Activated naive CD4-positive, alpha-beta T cell treated with anti-CD3 and anti-CD28 coated beads for 36 hours (primary cell): ENCODE data around the gene TCAP. TPM values are rescaled to one million over a fixed set of nuclear protein-coding genes. Genes with fewer than 3 reads are reported as not detected.

Source experiments
- CTCF ChIA-PET: fragments of 350-600 bp; sonication (Branson Sonifier 250); formaldehyde crosslinking; loops from one replicate; lab custom pipeline; 2021; ENCODE audit warnings: antibody characterized with exemption; lab: Charles Lee
- DNase-seq: peaks from one replicate; pipeline ENCODE4 v3.0.0-alpha.2; 2020
- H3K27ac Mint-ChIP-seq: one replicate; pipeline ENCODE4 v1.8.0; 2021; ENCODE audit warnings: mild to moderate bottlenecking, mixed read lengths
- H3K27me3 Mint-ChIP-seq: one replicate; pipeline ENCODE4 v1.8.0; 2021; ENCODE audit warnings: low read depth, mixed read lengths
- H3K36me3 Mint-ChIP-seq: one replicate; pipeline ENCODE4 v1.8.0; 2021; ENCODE audit warnings: low read depth, mixed read lengths
- H3K4me1 Mint-ChIP-seq: one replicate; pipeline ENCODE4 v1.8.0; 2021; ENCODE audit warnings: low read depth, mixed read lengths
- H3K4me3 Mint-ChIP-seq: one replicate; pipeline ENCODE4 v1.8.0; 2021; ENCODE audit warnings: mild to moderate bottlenecking, moderate library complexity, mixed read lengths
- H3K9me3 Mint-ChIP-seq: one replicate; pipeline ENCODE4 v1.8.0; 2021; ENCODE audit warnings: mixed read lengths
- intact Hi-C: fragments of 100-400 bp; cut with micrococcal nuclease; formaldehyde crosslinking; loops from one replicate; pipeline ENCODE4 v1.15.1; 2023
- total RNA-seq, 2 experiments: library from RNA; stranded (reverse); gene quantifications; one replicate each; pipeline ENCODE4 v1.2.3, GENCODE V29; 2021

TCAP gene
- total RNA-seq, 2 experiments from 2014 or later = 0.74 to 1.1 TPM

- no peaks in the 10 kb centered on the region for H3K36me3 Mint-ChIP-seq
- no peak overlapping the region for H3K4me3 Mint-ChIP-seq
- intact Hi-C loops = no loop called here
- CTCF ChIA-PET = interaction anchor here (0.8 to 11.7 kb wide), 5 partner anchors 8 to 25 kb away, joined by 3 to 213 read pairs (median 5); partner anchors contain the start of gene TCAP
- no peaks in the 10 kb centered on the region for H3K27me3 Mint-ChIP-seq
- H3K9me3 Mint-ChIP-seq = no peaks in the 10 kb centered on the region
- DNase-seq = no peak
- peaks cover 73% of the 10 kb centered on the region for H3K4me1 Mint-ChIP-seq
- H3K27ac Mint-ChIP-seq = no peak overlapping the region
Observed at GRCh38 chr17:39641097-39641496, 24.1 kb upstream of the TCAP start.

GRCh38 chr17:39641883-39642282 is 23.3 kb upstream of the TCAP start:
- H3K4me3 Mint-ChIP-seq = no peak overlapping the region
- CTCF ChIA-PET = interaction anchor here (0.8 to 11.7 kb wide), 4 partner anchors 9 to 20 kb away, joined by 3 to 213 read pairs (median 24); no protein-coding TSS in a partner anchor
- no peaks in the 10 kb centered on the region for H3K27me3 Mint-ChIP-seq
- H3K27ac Mint-ChIP-seq = no peak overlapping the region
- H3K9me3 Mint-ChIP-seq = no peaks in the 10 kb centered on the region
- H3K4me1 Mint-ChIP-seq = peaks cover 68% of the 10 kb centered on the region
- H3K36me3 Mint-ChIP-seq = no peaks in the 10 kb centered on the region
- DNase-seq = no peak
- intact Hi-C loops = no loop called here

GRCh38 chr17:39642291-39643074 is 22.7 kb upstream of the TCAP start:
- CTCF ChIA-PET = interaction anchor here (0.8 to 11.7 kb wide), 5 partner anchors 8 to 21 kb away, joined by 3 to 213 read pairs (median 8); no protein-coding TSS in a partner anchor
- intact Hi-C loops = no loop called here
- H3K27me3 Mint-ChIP-seq = no peaks in the 10 kb centered on the region

GRCh38 chr17:39643271-39643670 is 21.9 kb upstream of the TCAP start:
- Mint-ChIP-seq H3K27ac (no peak overlapping the region), H3K4me1 (peaks cover 61% of the 10 kb centered on the region), H3K9me3 (no peaks in the 10 kb centered on the region), H3K4me3 (no peak overlapping the region), H3K27me3 (no peaks in the 10 kb centered on the region), H3K36me3 (no peaks in the 10 kb centered on the region)
- CTCF ChIA-PET = interaction anchor here (0.5 to 7.2 kb wide), 5 partner anchors 8 to 567 kb away, joined by 3 to 44 read pairs (median 5); no protein-coding TSS in a partner anchor
- DNase-seq = no peak
- intact Hi-C loops = no loop called here

More at GRCh38 chr17:39642291-39643074, 22.7 kb upstream of the TCAP start:
- Mint-ChIP-seq H3K4me3 (no peak overlapping the region), H3K9me3 (no peaks in the 10 kb centered on the region), H3K36me3 (no peaks in the 10 kb centered on the region), H3K4me1 (peaks cover 68% of the 10 kb centered on the region), H3K27ac (no peak overlapping the region)
- DNase-seq = no peak

GRCh38 chr17:39647256-39647655 is 17.9 kb upstream of the TCAP start:
- H3K4me1 Mint-ChIP-seq = peaks cover 42% of the 10 kb centered on the region

GRCh38 chr17:39648616-39649366 is 16.4 kb upstream of the TCAP start:
- CTCF ChIA-PET = interaction anchor here (0.7 to 1.0 kb wide), 2 partner anchors 14 to 25 kb away, joined by 3 read pairs; no protein-coding TSS in a partner anchor

More at GRCh38 chr17:39647256-39647655, 17.9 kb upstream of the TCAP start:
- H3K36me3 Mint-ChIP-seq = peaks cover 2% of the 10 kb centered on the region
- H3K9me3 Mint-ChIP-seq = no peaks in the 10 kb centered on the region
- intact Hi-C loops = no loop called here
- H3K27ac Mint-ChIP-seq = no peak overlapping the region
- H3K4me3 Mint-ChIP-seq = no peak overlapping the region
- CTCF ChIA-PET = interaction anchor here (1.0 to 2.1 kb wide), 2 partner anchors 22 to 25 kb away, joined by 5 to 6 read pairs; partner anchors contain the start of gene PNMT
- no peak for DNase-seq
- no peaks in the 10 kb centered on the region for H3K27me3 Mint-ChIP-seq

GRCh38 chr17:39650121-39650579 is 15.0 kb upstream of the TCAP start:
- no peak for DNase-seq
- intact Hi-C loops = no loop called here
- H3K27me3 Mint-ChIP-seq = no peaks in the 10 kb centered on the region
- no peak overlapping the region for H3K27ac Mint-ChIP-seq
- H3K9me3 Mint-ChIP-seq = no peaks in the 10 kb centered on the region
- CTCF ChIA-PET = interaction anchor here (0.6 to 6.0 kb wide), 4 partner anchors 9 to 194 kb away, joined by 4 to 44 read pairs (median 4); no protein-coding TSS in a partner anchor
- H3K36me3 Mint-ChIP-seq = peaks cover 2% of the 10 kb centered on the region
- no peak overlapping the region for H3K4me3 Mint-ChIP-seq
- H3K4me1 Mint-ChIP-seq = peaks cover 36% of the 10 kb centered on the region

More at GRCh38 chr17:39648616-39649366, 16.4 kb upstream of the TCAP start:
- no peak overlapping the region for H3K4me3 Mint-ChIP-seq
- DNase-seq = no peak
- peaks cover 35% of the 10 kb centered on the region for H3K4me1 Mint-ChIP-seq
- no peaks in the 10 kb centered on the region for H3K9me3 Mint-ChIP-seq
- H3K36me3 Mint-ChIP-seq = peaks cover 2% of the 10 kb centered on the region
- no peak overlapping the region for H3K27ac Mint-ChIP-seq
- no peaks in the 10 kb centered on the region for H3K27me3 Mint-ChIP-seq
- intact Hi-C loops = no loop called here

- no peaks in the 10 kb centered on the region for H3K27me3 Mint-ChIP-seq
- no peak overlapping the region for H3K4me3 Mint-ChIP-seq
Observed at GRCh38 chr17:39651923-39652586, 13.1 kb upstream of the TCAP start.

GRCh38 chr17:39652587-39653315 is 12.4 kb upstream of the TCAP start:
- DNase-seq = no peak
- Mint-ChIP-seq H3K9me3 (no peaks in the 10 kb centered on the region), H3K4me1 (peaks cover 39% of the 10 kb centered on the region), H3K27ac (no peak overlapping the region), H3K27me3 (no peaks in the 10 kb centered on the region), H3K4me3 (no peak overlapping the region), H3K36me3 (peaks cover 7% of the 10 kb centered on the region)
- CTCF ChIA-PET = interaction anchor here (0.5 to 6.0 kb wide), 11 partner anchors 11 to 1342 kb away, joined by 3 to 44 read pairs (median 6); partner anchors contain the start of genes MIEN1 and STARD3
- intact Hi-C loops = no loop called here

More at GRCh38 chr17:39651923-39652586, 13.1 kb upstream of the TCAP start:
- H3K36me3 Mint-ChIP-seq = peaks cover 7% of the 10 kb centered on the region
- peaks cover 37% of the 10 kb centered on the region for H3K4me1 Mint-ChIP-seq
- DNase-seq = no peak
- CTCF ChIA-PET = interaction anchor here (0.7 to 6.0 kb wide), 6 partner anchors 10 to 78 kb away, joined by 3 to 44 read pairs (median 10); partner anchors contain the start of genes MIEN1 and PNMT
- H3K27ac Mint-ChIP-seq = no peak overlapping the region
- H3K9me3 Mint-ChIP-seq = no peaks in the 10 kb centered on the region
- intact Hi-C loops = no loop called here

- Mint-ChIP-seq H3K4me1 (peaks cover 44% of the 10 kb centered on the region), H3K27me3 (no peaks in the 10 kb centered on the region), H3K27ac (no peak overlapping the region), H3K36me3 (peaks cover 7% of the 10 kb centered on the region), H3K4me3 (no peak overlapping the region), H3K9me3 (no peaks in the 10 kb centered on the region)
- intact Hi-C loops = no loop called here
- CTCF ChIA-PET = interaction anchor here (0.6 to 6.0 kb wide), 17 partner anchors 11 to 423 kb away, joined by 3 to 44 read pairs (median 6); partner anchors contain the start of genes MIEN1, STARD3 and TCAP
- no peak for DNase-seq
Observed at GRCh38 chr17:39653316-39653661, 11.9 kb upstream of the TCAP start.
